WI38 (cell line): ENCODE results near the gene POC1B.

Source experiments
- H3K4me3 ChIP-seq: 2 replicates; pipeline ENCODE4 v1.5.1; 2011; ENCODE audit warnings: low read depth, mild to moderate bottlenecking, control low read depth, low read length
- CTCF ChIP-seq: IDR thresholded peaks from 2 replicates; pipeline ENCODE4 v1.5.1; 2012; ENCODE audit warnings: low read depth, mild to moderate bottlenecking, control low read depth, low read length

Gene POC1B

GRCh38 chr12:89383235-89384049 is 142.4 kb downstream of the POC1B start:
- no peak for TF ChIP-seq CTCF
- H3K4me3 ChIP-seq = no peak overlapping the region

GRCh38 chr12:89382328-89382727 is 143.5 kb downstream of the POC1B start:
- no peak for TF ChIP-seq CTCF
- H3K4me3 ChIP-seq = no peak overlapping the region

- no peak for TF ChIP-seq CTCF
Measured at GRCh38 chr12:89379839-89380467, 145.9 kb downstream of the POC1B start.

GRCh38 chr12:89379148-89379838 is 146.6 kb downstream of the POC1B start:
- H3K4me3 ChIP-seq = no peak overlapping the region
- TF ChIP-seq CTCF = no peak

More at GRCh38 chr12:89379839-89380467, 145.9 kb downstream of the POC1B start:
- no peak overlapping the region for H3K4me3 ChIP-seq

- no peak overlapping the region for H3K4me3 ChIP-seq
- TF ChIP-seq CTCF = no peak
Measured at GRCh38 chr12:89376844-89377243, 149.0 kb downstream of the POC1B start.

GRCh38 chr12:89376202-89376529 is 149.7 kb downstream of the POC1B start:
- no peak overlapping the region for H3K4me3 ChIP-seq
- TF ChIP-seq CTCF = no peak
